ENCODE results near the gene YKT6. TPM values are rescaled to one million over a fixed set of nuclear protein-coding genes. Genes with fewer than 3 reads are reported as not detected.

Gene YKT6
- total and polyA plus RNA-seq, 8 donors: 57.0 to 88.2 (median 65.4) TPM

DNA sequence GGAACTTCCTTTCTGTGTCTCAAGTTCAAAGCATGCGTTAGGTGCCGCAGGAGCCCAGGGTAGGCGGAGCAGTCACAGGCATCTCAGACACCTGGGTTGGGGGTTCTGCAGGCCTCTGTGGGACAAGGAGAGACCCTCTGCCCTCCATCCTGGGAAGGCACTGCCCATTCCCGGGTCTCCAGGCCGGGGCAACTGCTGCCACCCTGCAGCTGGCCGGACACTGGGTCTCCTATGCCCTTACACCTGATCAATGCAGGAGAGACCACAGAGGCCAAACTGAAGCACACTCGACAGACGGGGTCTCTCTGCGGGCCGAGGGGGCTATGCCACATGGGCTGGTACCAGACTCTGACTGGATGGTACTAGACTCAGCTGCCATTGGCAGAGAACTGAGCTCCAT, 36.9 kb downstream of the YKT6 start:
- no peaks in the 10 kb centered on the region for H3K36me3 ChIP-seq
- H3K4me3 ChIP-seq: no peak overlapping the region
- H3K27me3 ChIP-seq: peaks cover 0 to 40% of the 10 kb centered on the region in 2 donors
- intact Hi-C loops (cut with DNase I): no loop called here
- H3K9me3 ChIP-seq: no peaks in the 10 kb centered on the region
- TF ChIP-seq, protein P1, sequence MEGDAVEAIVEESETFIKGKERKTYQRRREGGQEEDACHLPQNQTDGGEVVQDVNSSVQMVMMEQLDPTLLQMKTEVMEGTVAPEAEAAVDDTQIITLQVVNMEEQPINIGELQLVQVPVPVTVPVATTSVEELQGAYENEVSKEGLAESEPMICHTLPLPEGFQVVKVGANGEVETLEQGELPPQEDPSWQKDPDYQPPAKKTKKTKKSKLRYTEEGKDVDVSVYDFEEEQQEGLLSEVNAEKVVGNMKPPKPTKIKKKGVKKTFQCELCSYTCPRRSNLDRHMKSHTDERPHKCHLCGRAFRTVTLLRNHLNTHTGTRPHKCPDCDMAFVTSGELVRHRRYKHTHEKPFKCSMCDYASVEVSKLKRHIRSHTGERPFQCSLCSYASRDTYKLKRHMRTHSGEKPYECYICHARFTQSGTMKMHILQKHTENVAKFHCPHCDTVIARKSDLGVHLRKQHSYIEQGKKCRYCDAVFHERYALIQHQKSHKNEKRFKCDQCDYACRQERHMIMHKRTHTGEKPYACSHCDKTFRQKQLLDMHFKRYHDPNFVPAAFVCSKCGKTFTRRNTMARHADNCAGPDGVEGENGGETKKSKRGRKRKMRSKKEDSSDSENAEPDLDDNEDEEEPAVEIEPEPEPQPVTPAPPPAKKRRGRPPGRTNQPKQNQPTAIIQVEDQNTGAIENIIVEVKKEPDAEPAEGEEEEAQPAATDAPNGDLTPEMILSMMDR (IDR thresholded peaks at IDR 0.05): no peak
- no peaks in the 10 kb centered on the region for H3K4me1 ChIP-seq
- DNase-seq (no peak), ATAC-seq (no peak)
- H3K27ac ChIP-seq: no peak overlapping the region

DNA sequence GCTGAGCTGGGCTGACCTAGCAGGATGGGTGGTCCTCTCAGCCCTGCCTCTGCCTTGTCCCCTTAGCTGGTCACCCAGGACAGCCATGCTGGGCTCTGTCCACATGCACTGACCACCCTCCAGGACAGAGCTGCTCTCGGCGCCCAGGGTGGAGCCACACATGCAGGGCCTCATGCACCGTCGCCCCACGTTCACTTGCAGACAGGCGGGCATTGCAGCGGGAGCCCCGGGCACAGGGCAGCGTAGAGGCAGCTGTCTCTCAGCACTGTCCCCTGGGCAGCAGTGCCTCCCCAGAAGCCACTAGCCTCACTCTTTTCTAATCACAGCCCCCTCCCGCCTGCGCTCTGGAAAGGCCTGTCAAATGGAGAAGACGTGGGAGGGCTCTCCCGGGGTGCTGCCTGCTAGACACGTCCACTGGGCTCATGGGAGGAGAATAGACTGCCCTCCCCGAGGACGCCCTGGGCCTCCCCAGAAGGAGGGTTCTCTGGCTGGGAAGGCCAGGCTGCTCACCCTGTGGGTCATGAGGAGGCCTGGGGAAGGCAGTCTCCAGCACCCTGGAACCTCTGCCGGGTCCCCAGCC, 37.4 kb downstream of the YKT6 start:
- H3K4me3 ChIP-seq: no peak overlapping the region
- H3K27me3 ChIP-seq: peaks cover 0 to 34% of the 10 kb centered on the region in 2 donors
- intact Hi-C loops (cut with DNase I): no loop called here
- no peak for DNase-seq
- H3K36me3 ChIP-seq: no peaks in the 10 kb centered on the region
- no peak overlapping the region for H3K27ac ChIP-seq
- H3K9me3 ChIP-seq: no peaks in the 10 kb centered on the region
- no peak for ATAC-seq
- TF ChIP-seq, protein P1 (IDR thresholded peaks at IDR 0.05): no peak
- no peaks in the 10 kb centered on the region for H3K4me1 ChIP-seq

GRCh38 chr7:44239361-44239760, 38.6 kb downstream of the YKT6 start:
- DNase-seq: no peak
- intact Hi-C loops (cut with DNase I): no loop called here
- peaks cover 0 to 24% of the 10 kb centered on the region in 2 donors for H3K27me3 ChIP-seq
- TF ChIP-seq, protein P1 (IDR thresholded peaks at IDR 0.05): no peak
- H3K36me3 ChIP-seq: no peaks in the 10 kb centered on the region
- H3K4me1 ChIP-seq: no peaks in the 10 kb centered on the region
- no peak overlapping the region for H3K27ac ChIP-seq
- no peaks in the 10 kb centered on the region for H3K9me3 ChIP-seq
- no peak overlapping the region for H3K4me3 ChIP-seq
- no peak for ATAC-seq

GRCh38 chr7:44240376-44240775, 39.6 kb downstream of the YKT6 start:
- Histone ChIP-seq H3K9me3 (no peaks in the 10 kb centered on the region), H3K36me3 (no peaks in the 10 kb centered on the region), H3K4me3 (no peak overlapping the region), H3K4me1 (no peaks in the 10 kb centered on the region), H3K27me3 (peaks cover 0 to 24% of the 10 kb centered on the region in 2 donors), H3K27ac (no peak overlapping the region)
- intact Hi-C loops (cut with DNase I): loop anchor here in 1 of 2 donors (5.0 kb wide), 2 partner anchors 237 to 327 kb away; no protein-coding TSS in a partner anchor
- DNase-seq: no peak
- no peak for ATAC-seq
- TF ChIP-seq, protein P1 (IDR thresholded peaks at IDR 0.05): no peak

GRCh38 chr7:44240983-44241510, 40.3 kb downstream of the YKT6 start:
- Histone ChIP-seq H3K9me3 (no peaks in the 10 kb centered on the region), H3K36me3 (no peaks in the 10 kb centered on the region), H3K4me3 (no peak overlapping the region), H3K27ac (no peak overlapping the region), H3K27me3 (peaks cover 0 to 24% of the 10 kb centered on the region in 2 donors), H3K4me1 (no peaks in the 10 kb centered on the region)
- intact Hi-C loops (cut with DNase I): loop anchor here in 1 of 2 donors (5.0 kb wide), 2 partner anchors 236 to 326 kb away; no protein-coding TSS in a partner anchor
- TF ChIP-seq, protein P1 (IDR thresholded peaks at IDR 0.05): peak; percentile 52 to 66
- peak in 3 of 4 donors; percentile 56 to 83 (median 71) for DNase-seq
- ATAC-seq: peak; percentile 96

All from left lung (tissue), 10 donors.